K562 (cell line): Measurements from ENCODE around the gene TAF8. TPM values are rescaled to one million over a fixed set of nuclear protein-coding genes. Genes with fewer than 3 reads are reported as not detected.
A peak's percentile ranks its signal among the peaks of the same experiment; 100 is the strongest.

Experiments
- ATAC-seq: fragments of 200-7000 bp; cut with Tn5 transposase; 3 replicates; pipeline ENCODE4 v1.9.1; 2020; ENCODE audit warnings: moderate library complexity
- BruUV-seq: library from RNA; stranded (reverse); fragments of 400-500 nt; replicated peaks from 2 replicates; lab custom pipeline; 2021; lab: Mats Ljungman, UMichigan
- CTCF ChIA-PET: fragments of 300-600 bp; formaldehyde crosslinking; extraction: SDS; loops from one replicate; lab custom pipeline; 2021; ENCODE audit warnings: low intra/inter-chr PET ratio; lab: Yijun Ruan, JAX
- POLR2A ChIA-PET: fragments of 300-600, 350-650 bp; sonication (Branson Sonifier 250); formaldehyde crosslinking; extraction: SDS; loops from one replicate; lab custom pipeline; 2021; ENCODE audit warnings: antibody characterized with exemption, inconsistent platforms; lab: Yijun Ruan, JAX
- DNase-seq, 4 experiments: peaks; one replicate each; pipeline versions ENCODE4 v3.0.0 to v3.0.0-alpha.2; 2011 to 2018; ENCODE audit warnings: low spot score in 3 of 4, mixed read lengths in 3 of 4; ENCODE audit errors: extremely low read depth in 1 of 4
- FAIRE-seq: peaks from 2 replicates; lab custom pipeline; 2011; peaks lifted over from hg19 to GRCh38; lab: Jason Lieb, UNC
- H2AFZ ChIP-seq: 2 replicates; pipeline ENCODE4 v1.6.0; 2011; ENCODE audit warnings: low read depth, low read length, control low read depth, inconsistent platforms
- H3K27ac ChIP-seq: fragments of 200-600 bp; 3 replicates; pipeline ENCODE4 v1.8.0; 2011; ENCODE audit warnings: low read depth, mild to moderate bottlenecking, control low read depth, inconsistent platforms, low read length, moderate library complexity, mixed read lengths; ENCODE audit errors: extremely low read depth
- H3K27me3 ChIP-seq, 2 experiments: fragments of 300-600 bp in 1 of 2; 2 replicates in 1 of 2; 3 replicates in 1 of 2; pipeline versions ENCODE4 v1.6.0 to v1.8.0; 2011; ENCODE audit warnings: inconsistent platforms in 2 of 2, low read length in 2 of 2, mild to moderate bottlenecking in 1 of 2, mixed read lengths in 1 of 2, moderate library complexity in 1 of 2; ENCODE audit not compliant: control insufficient read depth in 2 of 2, insufficient read depth in 2 of 2
- H3K36me3 ChIP-seq: fragments of 300-600 bp; 3 replicates; pipeline ENCODE4 v1.8.0; 2011; ENCODE audit warnings: mild to moderate bottlenecking, low read length, inconsistent platforms; ENCODE audit not compliant: control insufficient read depth, insufficient read depth
- H3K4me1 ChIP-seq, 2 experiments: fragments of 200-600 bp in 1 of 2; replicated peaks in 1 of 2; 2 replicates in 1 of 2; 3 replicates in 1 of 2; pipeline versions ENCODE4 v1.5.1 to v1.8.0; 2011; ENCODE audit warnings: inconsistent platforms in 2 of 2, low read length in 2 of 2, mild to moderate bottlenecking in 1 of 2, mixed read lengths in 1 of 2, moderate library complexity in 1 of 2; ENCODE audit not compliant: control insufficient read depth in 2 of 2, insufficient read depth in 2 of 2
- H3K4me2 ChIP-seq: 2 replicates; pipeline ENCODE4 v1.6.1; 2011; ENCODE audit warnings: low read length, control low read depth, inconsistent platforms, mixed read lengths; ENCODE audit not compliant: insufficient read depth
- H3K4me3 ChIP-seq: fragments of 200-600 bp; sonication (generic), shearing (Covaris generic); 2 replicates; pipeline ENCODE4 v1.5.1; 2016; ENCODE audit warnings: control low read depth, inconsistent platforms
- H3K79me2 ChIP-seq: fragments of 200-600 bp; 3 replicates; pipeline ENCODE4 v1.8.0; 2011; ENCODE audit warnings: low read length, inconsistent platforms; ENCODE audit not compliant: control insufficient read depth, insufficient read depth
- H3K9ac ChIP-seq, 2 experiments: 2 replicates each; pipeline versions ENCODE4 v1.6.0 to v1.6.1; 2011; ENCODE audit warnings: low read depth in 2 of 2, low read length in 2 of 2, control low read depth in 1 of 2, inconsistent platforms in 1 of 2, mild to moderate bottlenecking in 1 of 2, mixed read lengths in 1 of 2; ENCODE audit not compliant: insufficient read depth in 1 of 2
- H3K9me1 ChIP-seq: one replicate; pipeline ENCODE4 v1.6.0; 2011; ENCODE audit warnings: inconsistent platforms, mild to moderate bottlenecking, low read length, moderate library complexity; ENCODE audit not compliant: control insufficient read depth, insufficient read depth
- H3K9me3 ChIP-seq: replicated peaks from 2 replicates; pipeline ENCODE4 v1.5.1; 2011; ENCODE audit warnings: low read depth, low read length, inconsistent platforms; ENCODE audit not compliant: control insufficient read depth, insufficient read depth
- H4K20me1 ChIP-seq: replicated peaks from 2 replicates; pipeline ENCODE4 v1.6.1; 2011; ENCODE audit warnings: low read length, inconsistent platforms, mixed read lengths; ENCODE audit not compliant: control insufficient read depth, insufficient read depth
- FOXA1 ChIP-seq: fragments of 450-650 bp; IDR thresholded peaks from 2 replicates; pipeline ENCODE4 v1.6.1; 2016; ENCODE audit warnings: mild to moderate bottlenecking, borderline replicate concordance
- FOXP4 ChIP-seq: sonication (generic); formaldehyde crosslinking; IDR thresholded peaks from 2 replicates; pipeline ENCODE4 v1.8.0; 2022; ENCODE audit warnings: mild to moderate bottlenecking, missing genetic modification reagents, borderline replicate concordance
- GABPB2 ChIP-seq: fragments of 250-450 bp; sonication (Bioruptor Pico); conservative IDR thresholded peaks from 2 replicates; pipeline ENCODE4 v1.5.1; 2021; ENCODE audit warnings: mild to moderate bottlenecking
- PHB2 ChIP-seq: fragments of 450-650 bp; IDR thresholded peaks from 2 replicates; pipeline ENCODE4 v1.6.1; 2017; ENCODE audit warnings: low read depth
- RBM14 ChIP-seq: fragments of 200-400 bp; formaldehyde crosslinking; IDR thresholded peaks from 2 replicates; pipeline ENCODE4 v1.6.1; 2018; ENCODE audit warnings: low read depth, mild to moderate bottlenecking, low read length, moderate library complexity, borderline replicate concordance; ENCODE audit not compliant: insufficient read depth
- WGBS: fragments of 100-300 bp; shearing (Covaris generic); methylation state at CpG from one replicate; pipeline ENCODE4 v1.1.6; 2016; ENCODE audit warnings: low coverage, mixed read lengths; ENCODE audit not compliant: insufficient coverage; ENCODE audit errors: missing lambda C conversion rate; 5-methylcytosine and 5-hydroxymethylcytosine counted together
- in situ Hi-C: fragments of 300-500 bp; cut with MboI; formaldehyde crosslinking; loops from 4 replicates; pipeline ENCODE4 v1.15.0; 2018; ENCODE audit warnings: inconsistent platforms, mixed read lengths
- intact Hi-C: fragments of 100-400 bp; cut with micrococcal nuclease; formaldehyde crosslinking; loops from 2 replicates; pipeline ENCODE4 v1.14.2; 2022
- polyA plus RNA-seq, 8 experiments: library from polyadenylated mRNA; depleted of rRNA in 4 of 8; stranded (reverse) in 5 of 8; unstranded in 3 of 8; fragments of >200 nt; fragmentation: Nextera tagmentation in 2 of 8; fragmentation: Illumina TruSeq in 1 of 8; extraction: Ambion mirVana in 2 of 8; extraction: Trizol in 1 of 8; gene quantifications; 2 replicates each; pipeline versions ENCODE4 v1.2.1 to v1.2.3, GENCODE V29; 2011 to 2014; ENCODE audit warnings: inconsistent platforms in 1 of 8, missing spikeins in 1 of 8
- total RNA-seq, 7 experiments: library from RNA; depleted of rRNA in 6 of 7; stranded (reverse); fragments of >200 nt in 6 of 7; fragmentation: Illumina TruSeq in 2 of 7; extraction: Trizol in 2 of 7; gene quantifications; 2 replicates each; pipeline versions ENCODE4 v1.2.1 to v1.2.3, GENCODE V29; 2011 to 2021; ENCODE audit warnings: low replicate concordance in 1 of 7
- TF ChIP-seq, protein P1 (sequence below): fragments of 450-650 bp; IDR thresholded peaks from 2 replicates; pipeline ENCODE4 v1.6.1; 2018; ENCODE audit not compliant: partially characterized antibody
- TF ChIP-seq, protein P2 (sequence below): fragments of 250-450 bp; sonication (Bioruptor Pico); IDR thresholded peaks from 2 replicates; pipeline ENCODE4 v1.6.1; 2021; ENCODE audit warnings: mild to moderate bottlenecking

TAF8 gene
- total and polyA plus RNA-seq, 9 of the 15 experiments (the other 6 are each of a cell fraction or from before 2014, with no cell fraction given): 29.4 to 84.0 (median 52.6) TPM

- Histone ChIP-seq H4K20me1 (no peaks in the 10 kb centered on the region), H3K27me3 (no peaks in the 10 kb centered on the region), H3K27ac (no peak overlapping the region), H2AFZ (0 out of 2 replicates have a peak overlapping the region, but pooled peaks have one; percentile 27), H3K9ac (no peak overlapping the region; a peak in 1 of 4 replicates), H3K4me3 (no peak overlapping the region), H3K9me3 (no peaks in the 10 kb centered on the region), H3K79me2 (no peaks in the 10 kb centered on the region), H3K36me3 (no peaks in the 10 kb centered on the region), H3K4me2 (no peak overlapping the region), H3K4me1 (peaks cover 34 to 54% of the 10 kb centered on the region in 2 experiments), H3K9me1 (no peaks in the 10 kb centered on the region)
- no peak for ATAC-seq
- CTCF ChIA-PET: no interaction called here
- in situ Hi-C loops: no loop called here
- intact Hi-C loops: no loop called here
- BruUV-seq: no TSS peak
- POLR2A ChIA-PET: interaction anchor here (2.9 kb wide), 1 partner anchor 16 kb away, joined by 11 read pairs; no protein-coding TSS in a partner anchor
- FAIRE-seq: no peak
- TF ChIP-seq, protein P1, sequence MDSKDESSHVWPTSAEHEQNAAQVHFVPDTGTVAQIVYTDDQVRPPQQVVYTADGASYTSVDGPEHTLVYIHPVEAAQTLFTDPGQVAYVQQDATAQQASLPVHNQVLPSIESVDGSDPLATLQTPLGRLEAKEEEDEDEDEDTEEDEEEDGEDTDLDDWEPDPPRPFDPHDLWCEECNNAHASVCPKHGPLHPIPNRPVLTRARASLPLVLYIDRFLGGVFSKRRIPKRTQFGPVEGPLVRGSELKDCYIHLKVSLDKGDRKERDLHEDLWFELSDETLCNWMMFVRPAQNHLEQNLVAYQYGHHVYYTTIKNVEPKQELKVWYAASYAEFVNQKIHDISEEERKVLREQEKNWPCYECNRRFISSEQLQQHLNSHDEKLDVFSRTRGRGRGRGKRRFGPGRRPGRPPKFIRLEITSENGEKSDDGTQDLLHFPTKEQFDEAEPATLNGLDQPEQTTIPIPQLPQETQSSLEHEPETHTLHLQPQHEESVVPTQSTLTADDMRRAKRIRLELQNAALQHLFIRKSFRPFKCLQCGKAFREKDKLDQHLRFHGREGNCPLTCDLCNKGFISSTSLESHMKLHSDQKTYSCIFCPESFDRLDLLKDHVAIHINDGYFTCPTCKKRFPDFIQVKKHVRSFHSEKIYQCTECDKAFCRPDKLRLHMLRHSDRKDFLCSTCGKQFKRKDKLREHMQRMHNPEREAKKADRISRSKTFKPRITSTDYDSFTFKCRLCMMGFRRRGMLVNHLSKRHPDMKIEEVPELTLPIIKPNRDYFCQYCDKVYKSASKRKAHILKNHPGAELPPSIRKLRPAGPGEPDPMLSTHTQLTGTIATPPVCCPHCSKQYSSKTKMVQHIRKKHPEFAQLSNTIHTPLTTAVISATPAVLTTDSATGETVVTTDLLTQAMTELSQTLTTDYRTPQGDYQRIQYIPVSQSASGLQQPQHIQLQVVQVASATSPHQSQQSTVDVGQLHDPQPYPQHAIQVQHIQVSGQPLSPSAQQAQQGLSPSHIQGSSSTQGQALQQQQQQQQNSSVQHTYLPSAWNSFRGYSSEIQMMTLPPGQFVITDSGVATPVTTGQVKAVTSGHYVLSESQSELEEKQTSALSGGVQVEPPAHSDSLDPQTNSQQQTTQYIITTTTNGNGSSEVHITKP: peak; percentile 26
- TF ChIP-seq, protein P2, sequence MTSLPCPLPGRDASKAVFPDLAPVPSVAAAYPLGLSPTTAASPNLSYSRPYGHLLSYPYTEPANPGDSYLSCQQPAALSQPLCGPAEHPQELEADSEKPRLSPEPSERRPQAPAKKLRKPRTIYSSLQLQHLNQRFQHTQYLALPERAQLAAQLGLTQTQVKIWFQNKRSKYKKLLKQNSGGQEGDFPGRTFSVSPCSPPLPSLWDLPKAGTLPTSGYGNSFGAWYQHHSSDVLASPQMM (CRISPR knock-in tag): no peak
- no peak for TF ChIP-seq FOXP4 (CRISPR knock-in tag)
- no peak for TF ChIP-seq GABPB2 (CRISPR knock-in tag)
- TF ChIP-seq PHB2: no peak
- TF ChIP-seq FOXA1: no peak
- TF ChIP-seq RBM14: no peak
- DNase-seq: no peak
- WGBS: 85% methylated on average over 3 of the region's 3 CpGs
Measured at GRCh38 chr6:42012501-42013133, 37.7 kb upstream of the TAF8 start.
